Activated CD8-positive, alpha-beta T cell treated with anti-CD3 and anti-CD28 coated beads for 36 hours (primary cell): ENCODE results near the gene ZSWIM1. TPM values are rescaled to one million over a fixed set of nuclear protein-coding genes. Genes with fewer than 3 reads are reported as not detected.

Source experiments
- ATAC-seq: fragments of 200-7000 bp; cut with Tn5 transposase; one replicate; pipeline ENCODE4 v1.10.0; 2021; ENCODE audit warnings: mild to moderate bottlenecking, moderate library complexity
- CTCF ChIA-PET: fragments of 350-600 bp; sonication (Branson Sonifier 250); formaldehyde crosslinking; loops from one replicate; lab custom pipeline; 2021; ENCODE audit warnings: antibody characterized with exemption; lab: Charles Lee
- POLR2A ChIA-PET: fragments of 350-600 bp; sonication (Branson Sonifier 250); formaldehyde crosslinking; loops from one replicate; lab custom pipeline; 2021; ENCODE audit warnings: antibody characterized with exemption; lab: Charles Lee
- DNase-seq: peaks from one replicate; pipeline ENCODE4 v3.0.0-alpha.2; 2020
- H3K27ac Mint-ChIP-seq: one replicate; pipeline ENCODE4 v1.8.0; 2021; ENCODE audit warnings: mild to moderate bottlenecking, mixed read lengths
- H3K27me3 Mint-ChIP-seq: one replicate; pipeline ENCODE4 v1.8.0; 2021; ENCODE audit warnings: mixed read lengths
- H3K36me3 Mint-ChIP-seq: one replicate; pipeline ENCODE4 v1.8.0; 2021; ENCODE audit warnings: low read depth, mixed read lengths
- H3K4me1 Mint-ChIP-seq: one replicate; pipeline ENCODE4 v1.8.0; 2021; ENCODE audit warnings: low read depth, mixed read lengths
- H3K4me3 Mint-ChIP-seq: one replicate; pipeline ENCODE4 v1.8.0; 2021; ENCODE audit warnings: mild to moderate bottlenecking, moderate library complexity, mixed read lengths
- H3K9me3 Mint-ChIP-seq: one replicate; pipeline ENCODE4 v1.8.0; 2021; ENCODE audit warnings: mixed read lengths
- CTCF ChIP-seq: fragments of 200-600 bp; IDR thresholded peaks from one replicate; pipeline ENCODE4 v1.8.0; 2022; ENCODE audit warnings: antibody characterized with exemption, mild to moderate bottlenecking
- intact Hi-C: fragments of 100-400 bp; cut with micrococcal nuclease; formaldehyde crosslinking; loops from one replicate; pipeline ENCODE4 v1.10.0; 2022
- total RNA-seq, 2 experiments: library from RNA; stranded (reverse); gene quantifications; one replicate each; pipeline ENCODE4 v1.2.3, GENCODE V29; 2021

The ZSWIM1 gene
- total RNA-seq, 2 experiments from 2014 or later = 8.2 to 9.1 TPM

DNA sequence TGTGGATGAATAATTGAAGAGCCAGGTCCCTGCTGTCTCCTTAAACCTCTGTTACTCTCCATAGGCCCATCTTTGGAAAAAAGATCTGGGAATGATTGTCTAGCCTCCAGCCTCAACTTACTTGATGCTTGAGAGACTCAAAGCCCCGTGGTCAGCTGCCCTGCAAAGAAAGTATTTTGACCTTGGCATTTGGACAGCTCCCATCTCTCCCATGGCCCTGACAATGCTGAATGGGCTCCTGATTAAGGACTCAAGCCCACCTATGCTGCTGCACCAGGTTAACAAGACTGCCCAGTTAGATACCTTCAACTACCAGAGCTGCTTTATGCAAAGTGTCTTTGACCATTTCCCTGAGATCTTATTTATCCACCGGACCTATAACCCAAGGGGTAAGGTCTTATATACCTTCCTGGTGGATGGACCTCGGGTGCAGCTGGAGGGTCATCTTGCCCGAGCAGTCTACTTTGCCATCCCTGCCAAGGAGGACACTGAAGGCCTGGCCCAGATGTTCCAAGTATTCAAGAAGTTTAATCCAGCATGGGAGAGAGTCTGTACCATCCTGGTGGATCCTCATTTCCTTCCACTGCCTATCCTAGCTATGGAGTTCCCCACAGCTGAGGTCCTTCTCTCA, 1.6 kb downstream of the ZSWIM1 start:
- POLR2A ChIA-PET = interaction anchor here (0.6 to 3.3 kb wide), 12 partner anchors 8 to 481 kb away, joined by 3 to 23 read pairs (median 4); partner anchors contain the start of genes ACOT8, CTSA, NEURL2 and PCIF1

DNA sequence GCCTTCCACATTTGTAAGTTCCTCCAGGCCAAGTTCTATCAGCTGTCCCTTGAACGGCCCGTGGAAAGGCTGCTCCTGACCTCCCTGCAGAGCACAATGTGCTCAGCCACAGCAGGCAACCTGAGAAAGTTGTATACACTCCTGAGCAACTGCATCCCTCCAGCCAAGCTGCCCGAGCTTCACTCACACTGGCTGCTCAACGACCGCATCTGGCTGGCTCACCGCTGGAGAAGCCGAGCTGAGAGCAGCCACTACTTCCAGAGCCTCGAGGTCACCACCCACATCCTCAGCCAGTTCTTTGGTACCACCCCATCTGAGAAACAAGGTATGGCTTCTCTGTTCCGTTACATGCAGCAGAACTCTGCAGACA, 2.1 kb downstream of the ZSWIM1 start:
- no peak for ATAC-seq
- H3K4me1 Mint-ChIP-seq = peaks cover 47% of the 10 kb centered on the region
- no peak for TF ChIP-seq CTCF
- no peak overlapping the region for H3K4me3 Mint-ChIP-seq
- intact Hi-C loops = no loop called here
- peaks cover 19% of the 10 kb centered on the region for H3K36me3 Mint-ChIP-seq
- H3K27ac Mint-ChIP-seq = no peak overlapping the region
- ChIA-PET POLR2A (interaction anchor here (0.6 to 3.3 kb wide), 5 partner anchors 28 to 87 kb away, joined by 3 to 14 read pairs (median 3); partner anchors contain the start of gene PCIF1), CTCF (interaction anchor here (1.0 to 3.4 kb wide), 3 partner anchors 83 to 87 kb away, joined by 4 to 11 read pairs (median 5); no protein-coding TSS in a partner anchor)
- H3K27me3 Mint-ChIP-seq = no peaks in the 10 kb centered on the region
- no peaks in the 10 kb centered on the region for H3K9me3 Mint-ChIP-seq
- no peak for DNase-seq

More for the DNA sequence above, 1.6 kb downstream of the ZSWIM1 start:
- no peak for TF ChIP-seq CTCF
- ATAC-seq = no peak
- H3K4me1 Mint-ChIP-seq = peaks cover 47% of the 10 kb centered on the region
- peak overlapping the region; percentile 63 for H3K4me3 Mint-ChIP-seq
- DNase-seq = no peak
- peaks cover 19% of the 10 kb centered on the region for H3K36me3 Mint-ChIP-seq
- no peaks in the 10 kb centered on the region for H3K9me3 Mint-ChIP-seq
- H3K27ac Mint-ChIP-seq = peak overlapping the region; percentile 44
- intact Hi-C loops = no loop called here
- CTCF ChIA-PET = interaction anchor here (0.9 to 1.3 kb wide), 5 partner anchors 11 to 87 kb away, joined by 3 to 5 read pairs (median 4); no protein-coding TSS in a partner anchor
- H3K27me3 Mint-ChIP-seq = no peaks in the 10 kb centered on the region

DNA sequence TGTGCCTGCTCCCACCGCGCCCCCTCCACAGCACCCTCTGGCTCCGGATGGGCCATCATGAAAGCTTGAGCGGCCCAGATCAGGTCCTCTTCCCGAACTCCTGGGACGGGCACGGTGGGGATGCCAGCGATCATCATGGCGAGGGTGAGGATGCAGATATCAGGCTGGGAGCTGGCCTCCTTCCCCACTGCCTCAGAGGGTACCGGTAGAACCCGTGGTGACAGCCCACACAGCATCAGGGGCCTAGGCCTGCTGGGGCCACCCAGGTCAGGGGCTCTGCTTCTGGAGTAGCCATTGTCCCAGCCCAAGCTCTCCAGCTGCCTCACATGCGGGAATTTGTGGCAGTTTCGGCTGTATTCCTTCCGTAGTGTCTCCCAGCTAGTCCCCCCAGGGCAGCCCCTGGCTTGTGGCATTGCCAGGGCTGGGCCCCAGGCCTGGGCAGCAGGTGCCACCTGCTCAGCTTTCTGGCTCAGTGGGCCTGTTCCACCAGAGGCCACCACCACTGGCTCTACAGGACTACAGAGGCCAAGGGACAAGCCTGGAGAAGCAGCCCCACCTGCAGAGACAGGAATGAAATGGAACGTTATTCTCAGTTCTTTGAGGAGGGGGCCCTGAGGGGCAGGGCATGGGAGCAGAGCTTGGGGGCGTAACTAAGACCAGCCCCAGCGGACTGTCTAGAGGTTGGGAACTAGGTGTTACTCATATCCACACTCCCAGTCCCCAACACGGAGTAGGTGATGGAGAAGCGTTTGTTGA, 5.7 kb downstream of the ZSWIM1 start:
- no peak for TF ChIP-seq CTCF
- ChIA-PET CTCF (interaction anchor here (3.4 kb wide), 1 partner anchor 83 kb away, joined by 11 read pairs; no protein-coding TSS in a partner anchor), POLR2A (interaction anchor here (1.6 kb wide), 1 partner anchor 48 kb away, joined by 7 read pairs; the partner anchor contains the start of gene PCIF1)
- intact Hi-C loops = no loop called here
- Mint-ChIP-seq H3K27me3 (no peaks in the 10 kb centered on the region), H3K4me1 (peaks cover 44% of the 10 kb centered on the region), H3K27ac (no peak overlapping the region), H3K4me3 (no peak overlapping the region), H3K36me3 (peaks cover 22% of the 10 kb centered on the region), H3K9me3 (no peaks in the 10 kb centered on the region)
- ATAC-seq = no peak
- DNase-seq = no peak

- ChIA-PET POLR2A (interaction anchor here (0.6 to 1.6 kb wide), 2 partner anchors 47 to 142 kb away, joined by 3 to 7 read pairs; partner anchors contain the start of genes PCIF1 and SLC12A5), CTCF (no interaction called here)
- no peak for TF ChIP-seq CTCF
- H3K9me3 Mint-ChIP-seq = no peaks in the 10 kb centered on the region
- H3K27ac Mint-ChIP-seq = no peak within 1 kb of the TSS
- intact Hi-C loops = no loop called here
- no peak within 1 kb of the TSS for H3K4me3 Mint-ChIP-seq
- DNase-seq = no peak
- H3K36me3 Mint-ChIP-seq = peaks cover 22% of the 10 kb centered on the region
- no peaks in the 10 kb centered on the region for H3K27me3 Mint-ChIP-seq
- H3K4me1 Mint-ChIP-seq = peaks cover 45% of the 10 kb centered on the region
- no peak for ATAC-seq
Measured at GRCh38 chr20:45887346-45887715, 6.3 kb downstream of the ZSWIM1 start, which contains the start of gene SPATA25. Gene SPATA25 (minus strand): TSS chr20:45887622. CDS start chr20:45887590, 32 bp downstream.
